Smooth muscle cell (in vitro differentiated cells): ENCODE data around the gene ERP44. TPM values are rescaled to one million over a fixed set of nuclear protein-coding genes. Genes with fewer than 3 reads are reported as not detected.
"Not testable (repeated sequence)": the region's sequence is repeated elsewhere in the genome, so short reads cannot be mapped to it uniquely, and the experiment has no call there.

Experiments used
- DNase-seq: peaks from one replicate; lab custom pipeline; 2025; ENCODE audit not compliant: unreplicated experiment; lab: John Stamatoyannopoulos, UW
- H2AFZ ChIP-seq: fragments of 200-600 bp; sonication (generic); 2 replicates; pipeline ENCODE4 v1.6.0; 2016; ENCODE audit warnings: antibody characterized with exemption, low read depth, mild to moderate bottlenecking
- H3F3A ChIP-seq: fragments of 200-600 bp; sonication (generic); 2 replicates; pipeline ENCODE4 v1.6.0; 2017; ENCODE audit warnings: antibody characterized with exemption, low read depth
- H3K27ac ChIP-seq: fragments of 200-600 bp; sonication (generic); 2 replicates; pipeline ENCODE4 v1.5.1; 2016; ENCODE audit warnings: low read depth, mild to moderate bottlenecking
- H3K27me3 ChIP-seq: fragments of 200-600 bp; sonication (generic); 2 replicates; pipeline ENCODE4 v1.6.1; 2016; ENCODE audit warnings: low read depth, mild to moderate bottlenecking
- H3K36me3 ChIP-seq: fragments of 200-600 bp; sonication (generic); 2 replicates; pipeline ENCODE4 v1.5.1; 2016; ENCODE audit warnings: low read depth
- H3K4me1 ChIP-seq: fragments of 200-600 bp; sonication (generic); 2 replicates; pipeline ENCODE4 v1.5.1; 2016; ENCODE audit warnings: low read depth
- H3K4me2 ChIP-seq: fragments of 200-600 bp; sonication (generic); 2 replicates; pipeline ENCODE4 v1.6.0; 2016; ENCODE audit warnings: mild to moderate bottlenecking
- H3K4me3 ChIP-seq: fragments of 200-600 bp; sonication (generic); 2 replicates; pipeline ENCODE4 v1.5.1; 2016; ENCODE audit warnings: mild to moderate bottlenecking
- H3K79me2 ChIP-seq: fragments of 200-600 bp; sonication (generic); 2 replicates; pipeline ENCODE4 v1.6.0; 2016; ENCODE audit warnings: low read depth, mild to moderate bottlenecking
- H3K9ac ChIP-seq: fragments of 200-600 bp; sonication (generic); 2 replicates; pipeline ENCODE4 v1.6.0; 2016; ENCODE audit warnings: low read depth
- H3K9me3 ChIP-seq: fragments of 200-600 bp; sonication (generic); replicated peaks from 2 replicates; pipeline ENCODE4 v1.5.1; 2016; ENCODE audit warnings: low read depth
- H4K20me1 ChIP-seq: fragments of 200-600 bp; sonication (generic); 2 replicates; pipeline ENCODE4 v1.6.0; 2016; ENCODE audit warnings: low read depth
- WGBS: methylation state at CpG from one replicate; pipeline ENCODE4 v1.1.7; 2016; ENCODE audit warnings: low lambda C conversion rate; 5-methylcytosine and 5-hydroxymethylcytosine counted together
- polyA plus RNA-seq: library from polyadenylated mRNA; unstranded; fragments of >200 nt; fragmentation: Nextera tagmentation; extraction: Ambion mirVana; gene quantifications from 2 replicates; pipeline ENCODE4 v1.2.1, GENCODE V29; 2016
- total RNA-seq: library from RNA; depleted of rRNA; stranded (reverse); fragments of >200 nt; gene quantifications from 2 replicates; pipeline ENCODE4 v1.2.3, GENCODE V29; 2014
- TF ChIP-seq, protein P1 (sequence below): fragments of 200-600 bp; sonication (generic); IDR thresholded peaks from 2 replicates; pipeline ENCODE4 v1.5.1; 2017; ENCODE audit warnings: borderline replicate concordance, mild to moderate bottlenecking, antibody characterized with exemption; ENCODE audit not compliant: insufficient read depth, poor library complexity, severe bottlenecking

The ERP44 gene
- total and polyA plus RNA-seq, 2 experiments from 2014 or later: 32.0 to 38.5 TPM

DNA sequence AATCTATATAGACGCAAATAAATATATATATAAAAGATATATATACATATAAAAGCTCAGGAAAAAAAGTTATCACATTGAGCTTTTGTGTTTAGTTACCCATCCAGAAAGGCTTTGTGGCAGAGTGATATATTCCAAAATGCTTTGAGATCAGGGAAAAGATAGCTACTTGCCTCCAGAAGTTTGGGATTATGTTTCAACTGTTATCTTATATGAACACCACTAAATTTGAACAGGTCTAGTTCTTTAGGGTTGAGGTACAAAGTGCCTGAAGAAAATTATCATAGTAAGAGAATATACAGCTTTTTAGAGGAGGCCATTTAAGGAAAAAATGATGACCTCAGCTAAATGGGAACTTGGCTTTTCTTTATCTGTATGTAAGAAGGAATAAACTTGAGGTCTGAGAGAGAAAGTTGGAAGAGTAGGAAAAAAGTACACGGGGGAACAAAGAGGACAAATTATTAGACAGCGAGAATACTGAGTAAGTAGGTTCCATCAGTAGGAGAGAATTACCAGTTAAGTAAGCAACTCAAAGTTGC is 2.4 kb downstream of the ERP44 start:
- H3K79me2 ChIP-seq: peaks cover 75% of the 10 kb centered on the region
- H3K9me3 ChIP-seq: no peaks in the 10 kb centered on the region
- H3K4me3 ChIP-seq: no peak overlapping the region
- DNase-seq: no peak
- H2AFZ ChIP-seq: no peak overlapping the region
- peaks cover 64% of the 10 kb centered on the region for H4K20me1 ChIP-seq
- TF ChIP-seq, protein P1, sequence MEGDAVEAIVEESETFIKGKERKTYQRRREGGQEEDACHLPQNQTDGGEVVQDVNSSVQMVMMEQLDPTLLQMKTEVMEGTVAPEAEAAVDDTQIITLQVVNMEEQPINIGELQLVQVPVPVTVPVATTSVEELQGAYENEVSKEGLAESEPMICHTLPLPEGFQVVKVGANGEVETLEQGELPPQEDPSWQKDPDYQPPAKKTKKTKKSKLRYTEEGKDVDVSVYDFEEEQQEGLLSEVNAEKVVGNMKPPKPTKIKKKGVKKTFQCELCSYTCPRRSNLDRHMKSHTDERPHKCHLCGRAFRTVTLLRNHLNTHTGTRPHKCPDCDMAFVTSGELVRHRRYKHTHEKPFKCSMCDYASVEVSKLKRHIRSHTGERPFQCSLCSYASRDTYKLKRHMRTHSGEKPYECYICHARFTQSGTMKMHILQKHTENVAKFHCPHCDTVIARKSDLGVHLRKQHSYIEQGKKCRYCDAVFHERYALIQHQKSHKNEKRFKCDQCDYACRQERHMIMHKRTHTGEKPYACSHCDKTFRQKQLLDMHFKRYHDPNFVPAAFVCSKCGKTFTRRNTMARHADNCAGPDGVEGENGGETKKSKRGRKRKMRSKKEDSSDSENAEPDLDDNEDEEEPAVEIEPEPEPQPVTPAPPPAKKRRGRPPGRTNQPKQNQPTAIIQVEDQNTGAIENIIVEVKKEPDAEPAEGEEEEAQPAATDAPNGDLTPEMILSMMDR: no peak
- H3K36me3 ChIP-seq: no peaks in the 10 kb centered on the region
- H3F3A ChIP-seq: no peaks in the 10 kb centered on the region
- no peak overlapping the region for H3K9ac ChIP-seq
- H3K4me1 ChIP-seq: peaks cover 15% of the 10 kb centered on the region
- H3K27me3 ChIP-seq: no peaks in the 10 kb centered on the region
- 89% methylated on average over 3 of the region's 3 CpGs for WGBS
- no peak overlapping the region for H3K27ac ChIP-seq
- no peak overlapping the region for H3K4me2 ChIP-seq

DNA sequence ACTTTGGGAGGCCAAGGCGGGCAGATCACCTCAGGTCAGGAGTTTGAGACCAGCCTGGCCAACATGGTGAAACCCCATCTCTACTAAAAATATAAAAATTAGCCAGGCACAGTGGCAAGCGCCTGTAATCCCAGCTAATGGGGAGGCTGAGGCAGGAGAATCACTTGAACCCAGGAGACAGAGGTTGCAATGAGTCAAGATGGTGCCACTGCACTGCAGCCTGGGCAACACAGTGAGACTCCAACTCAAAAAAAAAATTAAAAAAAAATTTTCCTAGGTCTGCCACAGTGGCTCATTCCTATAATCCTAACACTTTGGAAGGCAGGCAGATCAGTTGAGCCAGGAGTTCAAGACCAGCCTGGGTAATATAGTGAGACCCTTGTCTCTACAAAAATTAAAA is 4.4 kb downstream of the ERP44 start:
- WGBS: 98% methylated on average over 2 of the region's 2 CpGs
- H3K36me3 ChIP-seq, H3K9me3 ChIP-seq, H3K27ac ChIP-seq, DNase-seq, H2AFZ ChIP-seq, H3K27me3 ChIP-seq, H3F3A ChIP-seq, H3K4me3 ChIP-seq, H3K4me2 ChIP-seq, H3K9ac ChIP-seq, H3K4me1 ChIP-seq: not testable (repeated sequence)
- Histone ChIP-seq H4K20me1 (peaks cover 85% of the 10 kb centered on the region), H3K79me2 (peaks cover 88% of the 10 kb centered on the region)

DNA sequence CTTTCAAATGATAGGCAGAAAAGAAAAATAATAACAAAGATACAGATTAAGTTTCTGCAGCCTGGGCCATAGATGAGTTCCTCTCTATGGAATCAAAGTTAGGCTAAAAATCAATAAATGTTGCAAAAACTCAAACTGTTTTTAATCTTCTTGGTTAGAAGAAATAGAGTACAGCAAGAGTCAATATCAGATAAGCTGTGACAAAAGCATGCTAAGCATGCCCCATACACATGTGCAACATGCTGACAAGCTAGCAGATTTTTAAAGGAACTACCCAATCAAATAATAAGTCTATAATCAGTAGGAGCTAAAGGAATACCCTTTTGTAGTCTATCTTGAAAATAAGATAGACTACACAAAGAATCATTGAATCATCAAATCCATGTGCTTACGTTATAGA is 6.7 kb downstream of the ERP44 start:
- WGBS: 100% methylated on average over 1 of the region's 1 CpG
- Histone ChIP-seq H3K27me3 (no peaks in the 10 kb centered on the region), H3K79me2 (peaks cover 99% of the 10 kb centered on the region), H3K9ac (no peak overlapping the region), H3F3A (no peaks in the 10 kb centered on the region), H4K20me1 (peaks cover 99% of the 10 kb centered on the region), H2AFZ (no peak overlapping the region), H3K36me3 (no peaks in the 10 kb centered on the region), H3K4me1 (no peaks in the 10 kb centered on the region), H3K4me3 (no peak overlapping the region), H3K27ac (no peak overlapping the region), H3K4me2 (no peak overlapping the region), H3K9me3 (no peaks in the 10 kb centered on the region)
- TF ChIP-seq, protein P1: no peak
- DNase-seq: no peak

DNA sequence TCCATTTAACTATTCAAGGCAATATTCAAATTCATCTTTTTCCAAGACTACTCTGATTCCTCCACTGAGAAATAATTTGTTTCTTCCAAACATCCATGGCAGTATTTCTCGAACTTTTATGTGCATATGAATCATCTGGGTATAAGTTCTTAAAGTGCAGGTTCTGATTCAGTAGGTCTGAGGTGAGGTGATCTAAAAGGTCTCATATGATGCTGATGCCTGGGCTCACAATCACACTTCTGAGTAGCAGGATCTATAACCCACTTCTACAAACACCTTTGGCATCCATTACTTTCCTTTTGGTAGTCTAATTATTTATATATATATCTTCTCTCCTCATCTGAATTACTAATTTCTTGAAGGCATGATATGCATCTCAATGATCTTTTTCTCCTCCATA is 7.2 kb downstream of the ERP44 start:
- DNase-seq: no peak
- WGBS: 87% methylated on average over 1 of the region's 1 CpG
- H3K9me3 ChIP-seq: no peaks in the 10 kb centered on the region

More for the DNA sequence above, 7.2 kb downstream of the ERP44 start:
- Histone ChIP-seq H3F3A (no peaks in the 10 kb centered on the region), H3K27me3 (no peaks in the 10 kb centered on the region), H3K27ac (no peak overlapping the region), H4K20me1 (peaks cover 99% of the 10 kb centered on the region), H3K9ac (no peak overlapping the region), H2AFZ (no peak overlapping the region), H3K4me3 (no peak overlapping the region), H3K79me2 (peaks cover 99% of the 10 kb centered on the region), H3K4me2 (no peak overlapping the region), H3K4me1 (no peaks in the 10 kb centered on the region), H3K36me3 (no peaks in the 10 kb centered on the region)
- TF ChIP-seq, protein P1: no peak
